HCEC 1CT (cell line): ENCODE results near the gene GAB2.

Experiments
- DNase-seq: peaks from one replicate; pipeline ENCODE4 v3.0.0-alpha.2; 2017

GAB2 gene

GRCh38 chr11:78426845-78427244 is 9.2 kb upstream of the GAB2 start:
- no peak for DNase-seq

GRCh38 chr11:78425399-78426070 is 7.9 kb upstream of the GAB2 start:
- no peak for DNase-seq

GRCh38 chr11:78424334-78425270 is 7.0 kb upstream of the GAB2 start:
- DNase-seq, result peak; percentile 32

- DNase-seq, result no peak
Observed at GRCh38 chr11:78423241-78423640, 5.6 kb upstream of the GAB2 start.

- peak; percentile 50 for DNase-seq
Observed at GRCh38 chr11:78420796-78421209, 3.2 kb upstream of the GAB2 start.

GRCh38 chr11:78420255-78420764 is 2.7 kb upstream of the GAB2 start:
- DNase-seq, result peak; percentile 78

GRCh38 chr11:78419327-78419726 is 1.7 kb upstream of the GAB2 start:
- peak; percentile 94 for DNase-seq

- no peak for DNase-seq
Observed at GRCh38 chr11:78418584-78419211, 1.1 kb upstream of the GAB2 start.

- peak; percentile 78 for DNase-seq
Observed at GRCh38 chr11:78417888-78418583, 416 bp upstream of the GAB2 start.

GRCh38 chr11:78416285-78417174 is 1.1 kb downstream of the GAB2 start:
- peak; percentile 87 for DNase-seq

GRCh38 chr11:78415338-78415737 is 2.3 kb downstream of the GAB2 start:
- no peak for DNase-seq

- peak; percentile 60 for DNase-seq
Observed at GRCh38 chr11:78414321-78415051, 3.1 kb downstream of the GAB2 start.

GRCh38 chr11:78408619-78409018 is 9.0 kb downstream of the GAB2 start:
- DNase-seq, result no peak

- DNase-seq, result no peak
Observed at GRCh38 chr11:78406568-78407196, 10.9 kb downstream of the GAB2 start.

- no peak for DNase-seq
Observed at GRCh38 chr11:78405805-78406204, 11.8 kb downstream of the GAB2 start.

GRCh38 chr11:78403781-78404180 is 13.8 kb downstream of the GAB2 start:
- no peak for DNase-seq

- DNase-seq, result no peak
Observed at GRCh38 chr11:78402847-78403246, 14.8 kb downstream of the GAB2 start.

GRCh38 chr11:78400702-78401101 is 16.9 kb downstream of the GAB2 start:
- DNase-seq, result no peak

GRCh38 chr11:78400116-78400515 is 17.5 kb downstream of the GAB2 start:
- DNase-seq, result no peak

- no peak for DNase-seq
Observed at GRCh38 chr11:78399136-78399535, 18.5 kb downstream of the GAB2 start.
